ENCODE results near the gene GPR132.
"Not testable (repeated sequence)": the region's sequence is repeated elsewhere in the genome, so short reads cannot be mapped to it uniquely, and the experiment has no call there.

GPR132 gene

GRCh38 chr14:105075379-105076295 is 10.4 kb upstream of the GPR132 start:
- DNase-seq (ENCODE audit: low spot score): no peak

- DNase-seq (ENCODE audit: low spot score): no peak
These were observed 9.4 kb upstream of the GPR132 start for GRCh38 chr14:105074601-105075053.

- no peak for DNase-seq (ENCODE audit: low spot score)
These were observed 8.7 kb upstream of the GPR132 start for GRCh38 chr14:105073720-105074600.

- no peak for DNase-seq (ENCODE audit: low spot score)
These were observed 7.9 kb upstream of the GPR132 start for GRCh38 chr14:105072892-105073719.

GRCh38 chr14:105072381-105072861 is 7.2 kb upstream of the GPR132 start:
- no peak for DNase-seq (ENCODE audit: low spot score)

GRCh38 chr14:105071942-105072341 is 6.7 kb upstream of the GPR132 start:
- DNase-seq (ENCODE audit: low spot score): no peak

- DNase-seq (ENCODE audit: low spot score): no peak
These were observed 6.1 kb upstream of the GPR132 start for GRCh38 chr14:105071326-105071725.

GRCh38 chr14:105070760-105071137 is 5.5 kb upstream of the GPR132 start:
- no peak for DNase-seq (ENCODE audit: low spot score)

GRCh38 chr14:105069871-105070759 is 4.9 kb upstream of the GPR132 start:
- DNase-seq (ENCODE audit: low spot score): peak; percentile 92

GRCh38 chr14:105069522-105069870 is 4.3 kb upstream of the GPR132 start:
- no peak for DNase-seq (ENCODE audit: low spot score)

- DNase-seq (ENCODE audit: low spot score): no peak
These were observed 3.6 kb upstream of the GPR132 start for GRCh38 chr14:105068818-105069217.

GRCh38 chr14:105067969-105068301 is 2.7 kb upstream of the GPR132 start:
- no peak for DNase-seq (ENCODE audit: low spot score)

- DNase-seq (ENCODE audit: low spot score): peak; percentile 85
These were observed 2.1 kb upstream of the GPR132 start for GRCh38 chr14:105067140-105067968.

- DNase-seq (ENCODE audit: low spot score): no peak
These were observed 1.2 kb upstream of the GPR132 start for GRCh38 chr14:105066240-105067071.

- no peak for DNase-seq (ENCODE audit: low spot score)
These were observed 498 bp downstream of the GPR132 start for GRCh38 chr14:105064721-105065143.

GRCh38 chr14:105064001-105064400 is 1.2 kb downstream of the GPR132 start:
- DNase-seq (ENCODE audit: low spot score): no peak

GRCh38 chr14:105063506-105063905 is 1.7 kb downstream of the GPR132 start:
- not testable (repeated sequence) for DNase-seq (ENCODE audit: low spot score)

GRCh38 chr14:105063056-105063455 is 2.2 kb downstream of the GPR132 start:
- no peak for DNase-seq (ENCODE audit: low spot score)

- no peak for DNase-seq (ENCODE audit: low spot score)
These were observed 3.2 kb downstream of the GPR132 start for GRCh38 chr14:105062048-105062433.

All from activated CD4-positive, alpha-beta T cell treated with anti-CD3 and anti-CD28 coated beads, Interleukin-2, Interleukin-4, amounts not matched to agents 100 ng/mL and 50 ng/mL, durations not matched to agents 16 hours and 8 hours (primary cell).